HepG2 (cell line): ENCODE data around the gene RAB6B. TPM values are rescaled to one million over a fixed set of nuclear protein-coding genes. Genes with fewer than 3 reads are reported as not detected.

Source experiments
- ATAC-seq: fragments of 200-7000 bp; cut with Tn5 transposase; 3 replicates; pipeline ENCODE4 v1.9.1; 2020; ENCODE audit warnings: mild to moderate bottlenecking, moderate library complexity
- BruUV-seq: library from RNA; stranded (reverse); fragments of 400-500 nt; replicated peaks from 2 replicates; lab custom pipeline; 2021; lab: Mats Ljungman, UMichigan
- CTCF ChIA-PET: fragments of 300-600 bp; formaldehyde crosslinking; extraction: SDS; loops from one replicate; lab custom pipeline; 2021; ENCODE audit warnings: low total read pairs, inconsistent platforms, low intra/inter-chr PET ratio; lab: Yijun Ruan, JAX
- POLR2A ChIA-PET: fragments of 350-600 bp; sonication (Branson Sonifier 250); formaldehyde crosslinking; loops from one replicate; lab custom pipeline; 2020; ENCODE audit warnings: antibody characterized with exemption, inconsistent platforms; lab: Yijun Ruan, JAX
- DNase-seq: peaks from one replicate; pipeline ENCODE4 v3.0.0-alpha.2; 2015; ENCODE audit warnings: low spot score
- FAIRE-seq: peaks from 3 replicates; lab custom pipeline; 2011; peaks lifted over from hg19 to GRCh38; lab: Jason Lieb, UNC
- H2AFZ ChIP-seq: one replicate; pipeline ENCODE4 v1.6.1; 2011; ENCODE audit warnings: low read length, inconsistent platforms
- H3K27ac ChIP-seq: fragments of 300-600 bp; 3 replicates; pipeline ENCODE4 v1.8.0; 2011; ENCODE audit warnings: mixed run types, mild to moderate bottlenecking, mixed read lengths, low read length, inconsistent platforms; ENCODE audit not compliant: insufficient read depth; ENCODE audit errors: extremely low read length
- H3K27me3 ChIP-seq, 2 experiments: fragments of 200-600 bp in 1 of 2; 2 replicates in 1 of 2; 3 replicates in 1 of 2; pipeline versions ENCODE4 v1.6.0 to v1.8.0; 2011; ENCODE audit warnings: low read length in 2 of 2, mild to moderate bottlenecking in 2 of 2, moderate library complexity in 2 of 2, inconsistent platforms in 1 of 2; ENCODE audit not compliant: insufficient read depth in 2 of 2, control insufficient read depth in 1 of 2
- H3K36me3 ChIP-seq, 2 experiments: fragments of 200-600 bp in 1 of 2; replicated peaks in 1 of 2; 2 replicates in 1 of 2; 3 replicates in 1 of 2; pipeline versions ENCODE4 v1.5.1 to v1.8.0; 2011; ENCODE audit warnings: low read length in 2 of 2, inconsistent platforms in 1 of 2; ENCODE audit not compliant: insufficient read depth in 2 of 2, control insufficient read depth in 1 of 2
- H3K4me1 ChIP-seq: 2 replicates; pipeline ENCODE4 v1.5.1; 2012; ENCODE audit warnings: low read length, inconsistent platforms; ENCODE audit not compliant: insufficient read depth
- H3K4me2 ChIP-seq: 2 replicates; pipeline ENCODE4 v1.6.0; 2011; ENCODE audit warnings: low read depth, low read length, inconsistent platforms
- H3K4me3 ChIP-seq, 3 experiments: fragments of 200-600 bp in 1 of 3; sonication (generic), shearing (Covaris generic) in 1 of 3; replicated peaks in 1 of 3; 2 replicates each; pipeline ENCODE4 v1.5.1; 2011 to 2016; ENCODE audit warnings: low read length in 3 of 3, inconsistent platforms in 2 of 3, low read depth in 2 of 3, mild to moderate bottlenecking in 2 of 3, control low read depth in 1 of 3, mixed read lengths in 1 of 3; ENCODE audit not compliant: insufficient read depth in 1 of 3
- H3K79me2 ChIP-seq: one replicate; pipeline ENCODE4 v1.6.1; 2011; ENCODE audit warnings: low read length, inconsistent platforms; ENCODE audit not compliant: insufficient read depth
- H3K9ac ChIP-seq: 2 replicates; pipeline ENCODE4 v1.6.0; 2011; ENCODE audit warnings: mild to moderate bottlenecking, low read depth, low read length, inconsistent platforms; ENCODE audit not compliant: insufficient read depth
- H3K9me3 ChIP-seq: 2 replicates; pipeline ENCODE4 v1.5.1; 2012; ENCODE audit warnings: mild to moderate bottlenecking, low read length
- H4K20me1 ChIP-seq: 2 replicates; pipeline ENCODE4 v1.6.0; 2011; ENCODE audit warnings: inconsistent platforms, mild to moderate bottlenecking, low read length, moderate library complexity; ENCODE audit not compliant: insufficient read depth
- CREB3 ChIP-seq: sonication (generic); formaldehyde crosslinking; IDR thresholded peaks from 2 replicates; pipeline ENCODE4 v1.5.0; 2020; ENCODE audit warnings: missing genetic modification reagents
- ELK4 ChIP-seq: sonication (generic); formaldehyde crosslinking; IDR thresholded peaks from 2 replicates; pipeline ENCODE4 v1.9.0; 2021; ENCODE audit warnings: missing genetic modification reagents, borderline replicate concordance
- ETV5 ChIP-seq: IDR thresholded peaks from 2 replicates; pipeline ENCODE4 v1.6.1; 2018; ENCODE audit warnings: missing biosample characterization, missing genetic modification reagents, inconsistent platforms, borderline replicate concordance
- NFIC ChIP-seq: IDR thresholded peaks from 2 replicates; pipeline ENCODE4 v1.6.1; 2012; ENCODE audit warnings: mild to moderate bottlenecking, low read length, inconsistent platforms
- PAXIP1 ChIP-seq: sonication (generic); formaldehyde crosslinking; conservative IDR thresholded peaks from 2 replicates; pipeline ENCODE4 v1.4.0; 2020; ENCODE audit warnings: mild to moderate bottlenecking, missing genetic modification reagents, moderate library complexity
- POGK ChIP-seq: sonication (generic); formaldehyde crosslinking; conservative IDR thresholded peaks from 2 replicates; pipeline ENCODE4 v1.8.0; 2022; ENCODE audit warnings: mild to moderate bottlenecking, moderate library complexity, missing genetic modification reagents
- SMARCC2 ChIP-seq: fragments of 450-650 bp; IDR thresholded peaks from 2 replicates; pipeline ENCODE4 v1.6.1; 2017; ENCODE audit warnings: antibody characterized with exemption, mild to moderate bottlenecking
- ZNF720 ChIP-seq: sonication (generic); formaldehyde crosslinking; IDR thresholded peaks from 2 replicates; pipeline ENCODE4 v1.4.0; 2020; ENCODE audit warnings: missing genetic modification reagents
- WGBS: methylation state at CpG from one replicate; pipeline ENCODE4 v1.1.6; 2017; ENCODE audit warnings: low lambda C conversion rate; 5-methylcytosine and 5-hydroxymethylcytosine counted together
- in situ Hi-C: cut with HindIII; loops from 2 replicates; pipeline ENCODE4 v1.10.0; 2017; ENCODE audit warnings: low pct_unique_long_range_greater_than_20kb; ENCODE audit not compliant: extremely low pct_ligation_motif_present
- intact Hi-C: fragments of 100-400 bp; cut with micrococcal nuclease; formaldehyde crosslinking; loops from one replicate; pipeline ENCODE4 v1.10.0; 2022; ENCODE audit not compliant: unreplicated experiment
- polyA plus RNA-seq, 8 experiments: library from polyadenylated mRNA; depleted of rRNA in 3 of 8; stranded (reverse) in 7 of 8; unstranded in 1 of 8; fragments of >200 nt; fragmentation: Illumina TruSeq in 4 of 8; extraction: Trizol in 4 of 8; gene quantifications; 2 replicates each; pipeline versions ENCODE4 v1.2.1 to v1.2.3, GENCODE V29; 2011 to 2016; ENCODE audit warnings: low read depth in 4 of 8, missing spikeins in 1 of 8, mixed read lengths in 1 of 8; ENCODE audit not compliant: insufficient read depth in 1 of 8
- total RNA-seq, 5 experiments: library from RNA; depleted of rRNA; stranded (reverse); fragments of >200 nt; fragmentation: Illumina TruSeq; extraction: Trizol; gene quantifications; 2 replicates each; pipeline ENCODE4 v1.2.3, GENCODE V29; 2016; ENCODE audit warnings: low read depth in 1 of 5

RAB6B gene
- total and polyA plus RNA-seq, 2 of the 13 experiments (the other 11 are each of a cell fraction or from before 2014, with no cell fraction given): 0.16 TPM; not detected in 1

GRCh38 chr3:133887074-133887802 lies 8.4 kb downstream of the RAB6B start:
- Histone ChIP-seq H3K79me2 (no peaks in the 10 kb centered on the region), H3K9me3 (no peaks in the 10 kb centered on the region), H3K4me2 (no peak overlapping the region), H3K27ac (no peak overlapping the region), H3K27me3 (peaks cover 4 to 26% of the 10 kb centered on the region in 2 experiments), H3K9ac (no peak overlapping the region), H4K20me1 (no peaks in the 10 kb centered on the region), H3K4me3 (no peak overlapping the region)
- FAIRE-seq: no peak
- WGBS: 0% methylated on average over 4 of the region's 4 CpGs
- in situ Hi-C loops: no loop called here
- POLR2A ChIA-PET: no interaction called here
- BruUV-seq: no TSS peak
- CTCF ChIA-PET: no interaction called here
- TF ChIP-seq NFIC (no peak), SMARCC2 (no peak), PAXIP1 (CRISPR knock-in tag) (no peak), ETV5 (CRISPR knock-in tag) (no peak), POGK (CRISPR knock-in tag) (no peak), ELK4 (CRISPR knock-in tag) (no peak), ZNF720 (no peak), CREB3 (CRISPR knock-in tag) (no peak)
- TF ChIP-seq, all 625 proteins: peak for 0
- no peak for DNase-seq
- intact Hi-C loops: no loop called here
- H3K4me1 ChIP-seq: no peaks in the 10 kb centered on the region
- no peaks in the 10 kb centered on the region for H3K36me3 ChIP-seq
- H2AFZ ChIP-seq: no peak overlapping the region
- ATAC-seq: no peak
